Measurements from ENCODE around the gene LRRC17.

LRRC17 gene

GRCh38 chr7:102938679-102939078 is 25.9 kb downstream of the LRRC17 start:
- no peak overlapping the region for H3K27ac ChIP-seq
- TF ChIP-seq CTCF (conservative IDR thresholded peaks at IDR 0.05; ENCODE audit: low read depth) = no peak
- ChIA-PET CTCF (no interaction called here), POLR2A (ENCODE audit: low non-redundant PET) (no interaction called here)
- no peak for DNase-seq (ENCODE audit: low spot score)

- ChIA-PET POLR2A (ENCODE audit: low non-redundant PET) (no interaction called here), CTCF (interaction anchor here (0.6 to 0.9 kb wide), 3 partner anchors 9 to 120 kb away, joined by 3 read pairs; no protein-coding TSS in a partner anchor)
- H3K27ac ChIP-seq = no peak overlapping the region
- no peak for DNase-seq (ENCODE audit: low spot score)
- no peak for TF ChIP-seq CTCF (conservative IDR thresholded peaks at IDR 0.05; ENCODE audit: low read depth)
Observed at GRCh38 chr7:102942181-102942866, 29.5 kb downstream of the LRRC17 start.

GRCh38 chr7:102942868-102943267 is 30.1 kb downstream of the LRRC17 start:
- POLR2A ChIA-PET (ENCODE audit: low non-redundant PET) = no interaction called here
- no peak for DNase-seq (ENCODE audit: low spot score)
- CTCF ChIA-PET = interaction anchor here (0.6 to 1.0 kb wide), 5 partner anchors 10 to 119 kb away, joined by 3 to 4 read pairs (median 3); no protein-coding TSS in a partner anchor
- no peak overlapping the region for H3K27ac ChIP-seq
- TF ChIP-seq CTCF (conservative IDR thresholded peaks at IDR 0.05; ENCODE audit: low read depth) = no peak

GRCh38 chr7:102943423-102944169 is 30.8 kb downstream of the LRRC17 start:
- POLR2A ChIA-PET (ENCODE audit: low non-redundant PET) = no interaction called here
- CTCF ChIA-PET = interaction anchor here (0.6 to 1.0 kb wide), 5 partner anchors 13 to 119 kb away, joined by 3 to 4 read pairs (median 3); no protein-coding TSS in a partner anchor
- H3K27ac ChIP-seq = no peak overlapping the region
- TF ChIP-seq CTCF (conservative IDR thresholded peaks at IDR 0.05; ENCODE audit: low read depth) = no peak
- DNase-seq (ENCODE audit: low spot score) = no peak

GRCh38 chr7:102944241-102944640 is 31.4 kb downstream of the LRRC17 start:
- TF ChIP-seq CTCF (conservative IDR thresholded peaks at IDR 0.05; ENCODE audit: low read depth) = no peak
- ChIA-PET CTCF (interaction anchor here (0.6 kb wide), 1 partner anchor 12 kb away, joined by 3 read pairs; no protein-coding TSS in a partner anchor), POLR2A (ENCODE audit: low non-redundant PET) (no interaction called here)
- no peak for DNase-seq (ENCODE audit: low spot score)
- no peak overlapping the region for H3K27ac ChIP-seq

- DNase-seq (ENCODE audit: low spot score) = no peak
- no peak for TF ChIP-seq CTCF (conservative IDR thresholded peaks at IDR 0.05; ENCODE audit: low read depth)
- POLR2A ChIA-PET (ENCODE audit: low non-redundant PET) = interaction anchor here (0.7 kb wide), 1 partner anchor 70 kb away, joined by 3 read pairs; no protein-coding TSS in a partner anchor
- H3K27ac ChIP-seq = no peak overlapping the region
- CTCF ChIA-PET = no interaction called here
Observed at GRCh38 chr7:102951839-102952238, 39.0 kb downstream of the LRRC17 start.

Data from RWPE1 (cell line).